GM19023 (cell line): ENCODE measurements around the gene C1orf50.
"Not testable (repeated sequence)": the region's sequence is repeated elsewhere in the genome, so short reads cannot be mapped to it uniquely, and the experiment has no call there.

Experiments
- ATAC-seq: cut with Tn5 transposase; IDR thresholded peaks from one replicate; pipeline ENCODE4 v1.9.1; 2021; ENCODE audit warnings: mild to moderate bottlenecking, moderate library complexity; ENCODE audit not compliant: unreplicated experiment

The C1orf50 gene

GRCh38 chr1:42766741-42767509 is at the start of gene C1orf50, which contains the start of gene P3H1:
Gene C1orf50 (plus strand): TSS chr1:42767249. CDS start chr1:42767312, 63 bp downstream.
Gene P3H1 (minus strand): TSS chr1:42767028. CDS start chr1:42766971, 57 bp downstream.
- ATAC-seq = peak; percentile 93

GRCh38 chr1:42720868-42721267 is 46.2 kb upstream of the C1orf50 start:
- no peak for ATAC-seq

GRCh38 chr1:42721926-42722325 is 45.1 kb upstream of the C1orf50 start:
- ATAC-seq = no peak

- not testable (repeated sequence) for ATAC-seq
Measured at GRCh38 chr1:42722403-42722802, 44.6 kb upstream of the C1orf50 start.

- ATAC-seq = no peak
Measured at GRCh38 chr1:42723511-42723910, 43.5 kb upstream of the C1orf50 start.

- not testable (repeated sequence) for ATAC-seq
Measured at GRCh38 chr1:42725820-42726219, 41.2 kb upstream of the C1orf50 start.

- no peak for ATAC-seq
Measured at GRCh38 chr1:42730002-42730401, 37.0 kb upstream of the C1orf50 start.

- no peak for ATAC-seq
Measured at GRCh38 chr1:42730988-42731387, 36.1 kb upstream of the C1orf50 start.

GRCh38 chr1:42731585-42731984 is 35.5 kb upstream of the C1orf50 start:
- ATAC-seq = no peak

GRCh38 chr1:42732126-42732680 is 34.8 kb upstream of the C1orf50 start:
- ATAC-seq = no peak

GRCh38 chr1:42733415-42734200 is 33.4 kb upstream of the C1orf50 start:
- no peak for ATAC-seq

GRCh38 chr1:42734201-42735035 is 32.6 kb upstream of the C1orf50 start:
- no peak for ATAC-seq

- ATAC-seq = no peak
Measured at GRCh38 chr1:42735056-42735455, 32.0 kb upstream of the C1orf50 start.

- ATAC-seq = no peak
Measured at GRCh38 chr1:42735477-42736105, 31.5 kb upstream of the C1orf50 start.

- ATAC-seq = no peak
Measured at GRCh38 chr1:42736152-42736551, 30.9 kb upstream of the C1orf50 start.

GRCh38 chr1:42736571-42737200 is 30.4 kb upstream of the C1orf50 start:
- ATAC-seq = no peak

GRCh38 chr1:42737257-42737656 is 29.8 kb upstream of the C1orf50 start:
- no peak for ATAC-seq

- no peak for ATAC-seq
Measured at GRCh38 chr1:42737986-42738677, 28.9 kb upstream of the C1orf50 start.

- no peak for ATAC-seq
Measured at GRCh38 chr1:42738678-42739226, 28.3 kb upstream of the C1orf50 start.
